Hepatocyte (in vitro differentiated cells): ENCODE results near the gene GALNT18. TPM values are rescaled to one million over a fixed set of nuclear protein-coding genes. Genes with fewer than 3 reads are reported as not detected.

Experiments used
- DNase-seq: peaks from one replicate; pipeline ENCODE4 v3.0.0-alpha.2; 2016; ENCODE audit warnings: low spot score
- H2AFZ ChIP-seq: fragments of 200-600 bp; sonication (generic); 2 replicates; pipeline ENCODE4 v1.6.0; 2016; ENCODE audit warnings: antibody characterized with exemption, mild to moderate bottlenecking
- H3K27ac ChIP-seq: fragments of 200-600 bp; sonication (generic); 2 replicates; pipeline ENCODE4 v1.5.1; 2016; ENCODE audit warnings: mild to moderate bottlenecking
- H3K27me3 ChIP-seq: fragments of 200-600 bp; sonication (generic); 2 replicates; pipeline ENCODE4 v1.6.1; 2016
- H3K36me3 ChIP-seq: fragments of 200-600 bp; sonication (generic); replicated peaks from 2 replicates; pipeline ENCODE4 v1.5.1; 2016; ENCODE audit warnings: low read depth; ENCODE audit not compliant: insufficient read depth
- H3K4me1 ChIP-seq: fragments of 200-600 bp; sonication (generic); 2 replicates; pipeline ENCODE4 v1.5.1; 2016; ENCODE audit warnings: mild to moderate bottlenecking, moderate library complexity; ENCODE audit not compliant: insufficient read depth
- H3K4me2 ChIP-seq: fragments of 200-600 bp; sonication (generic); 2 replicates; pipeline ENCODE4 v1.6.0; 2016
- H3K4me3 ChIP-seq: fragments of 200-600 bp; sonication (generic); 2 replicates; pipeline ENCODE4 v1.5.1; 2016; ENCODE audit warnings: mild to moderate bottlenecking
- H3K79me2 ChIP-seq: fragments of 200-600 bp; sonication (generic); 2 replicates; pipeline ENCODE4 v1.6.0; 2017; ENCODE audit warnings: mild to moderate bottlenecking
- H3K9me2 ChIP-seq: fragments of 200-600 bp; sonication (generic); replicated peaks from 2 replicates; pipeline ENCODE4 v1.6.0; 2017; ENCODE audit warnings: mild to moderate bottlenecking; ENCODE audit not compliant: insufficient read depth
- H3K9me3 ChIP-seq: fragments of 200-600 bp; sonication (generic); 2 replicates; pipeline ENCODE4 v1.5.1; 2016; ENCODE audit warnings: low read depth, mild to moderate bottlenecking
- H4K20me1 ChIP-seq: fragments of 200-600 bp; sonication (generic); 2 replicates; pipeline ENCODE4 v1.6.0; 2016; ENCODE audit warnings: mild to moderate bottlenecking; ENCODE audit not compliant: insufficient read depth, poor library complexity, severe bottlenecking
- EZH2 ChIP-seq: fragments of 200-600 bp; sonication (generic); IDR thresholded peaks from 2 replicates; pipeline ENCODE4 v1.6.1; 2016; ENCODE audit warnings: antibody characterized with exemption, mild to moderate bottlenecking, borderline replicate concordance
- EZH2phosphoT487 ChIP-seq: fragments of 200-600 bp; sonication (generic); IDR thresholded peaks from one replicate; pipeline ENCODE4 v1.6.1; 2018; ENCODE audit warnings: antibody characterized with exemption, mild to moderate bottlenecking, low read depth, moderate library complexity; ENCODE audit not compliant: unreplicated experiment, severe bottlenecking
- WGBS: methylation state at CpG from one replicate; pipeline ENCODE4 v1.1.6; 2016; ENCODE audit warnings: low lambda C conversion rate; ENCODE audit errors: missing lambda C conversion rate; 5-methylcytosine and 5-hydroxymethylcytosine counted together
- polyA plus RNA-seq: library from polyadenylated mRNA; unstranded; fragments of >200 nt; fragmentation: Nextera tagmentation; extraction: Ambion mirVana; gene quantifications from 2 replicates; pipeline ENCODE4 v1.2.1, GENCODE V29; 2016
- total RNA-seq: library from RNA; depleted of rRNA; stranded (reverse); fragments of >200 nt; gene quantifications from 2 replicates; pipeline ENCODE4 v1.2.3, GENCODE V29; 2014
- TF ChIP-seq, protein P1 (sequence below): fragments of 200-600 bp; sonication (generic); IDR thresholded peaks from 2 replicates; pipeline ENCODE4 v1.5.1; 2016; ENCODE audit warnings: antibody characterized with exemption, mild to moderate bottlenecking; ENCODE audit not compliant: poor library complexity

GALNT18 gene
- total and polyA plus RNA-seq, 2 experiments from 2014 or later = 11.6 to 22.4 TPM

DNA sequence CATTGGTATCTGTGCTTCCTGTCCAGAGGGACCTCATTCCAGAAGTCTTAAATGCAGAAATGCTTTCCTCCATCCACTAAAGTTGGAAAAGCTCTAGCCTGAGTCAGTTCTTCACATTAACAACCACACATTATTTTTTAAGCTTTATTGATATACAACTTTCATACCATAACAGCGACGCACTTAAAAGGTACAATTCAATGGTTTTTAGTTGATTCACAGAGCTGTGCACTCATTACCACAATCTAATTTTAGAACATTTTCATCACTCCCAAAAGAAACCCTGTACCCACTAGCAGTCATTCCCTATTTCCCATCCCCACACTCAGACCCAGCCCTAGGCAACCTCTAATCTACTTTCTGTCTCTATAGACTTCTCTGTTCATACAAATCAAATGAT lies 27.6 kb downstream of the GALNT18 start:
- Histone ChIP-seq H3K9me3 (no peaks in the 10 kb centered on the region), H3K79me2 (no peaks in the 10 kb centered on the region), H3K27ac (no peak overlapping the region), H3K27me3 (no peaks in the 10 kb centered on the region), H3K4me2 (no peak overlapping the region), H3K4me1 (no peaks in the 10 kb centered on the region), H4K20me1 (no peaks in the 10 kb centered on the region), H2AFZ (no peak overlapping the region), H3K9me2 (no peaks in the 10 kb centered on the region), H3K4me3 (no peak overlapping the region), H3K36me3 (no peaks in the 10 kb centered on the region)
- TF ChIP-seq, protein P1, sequence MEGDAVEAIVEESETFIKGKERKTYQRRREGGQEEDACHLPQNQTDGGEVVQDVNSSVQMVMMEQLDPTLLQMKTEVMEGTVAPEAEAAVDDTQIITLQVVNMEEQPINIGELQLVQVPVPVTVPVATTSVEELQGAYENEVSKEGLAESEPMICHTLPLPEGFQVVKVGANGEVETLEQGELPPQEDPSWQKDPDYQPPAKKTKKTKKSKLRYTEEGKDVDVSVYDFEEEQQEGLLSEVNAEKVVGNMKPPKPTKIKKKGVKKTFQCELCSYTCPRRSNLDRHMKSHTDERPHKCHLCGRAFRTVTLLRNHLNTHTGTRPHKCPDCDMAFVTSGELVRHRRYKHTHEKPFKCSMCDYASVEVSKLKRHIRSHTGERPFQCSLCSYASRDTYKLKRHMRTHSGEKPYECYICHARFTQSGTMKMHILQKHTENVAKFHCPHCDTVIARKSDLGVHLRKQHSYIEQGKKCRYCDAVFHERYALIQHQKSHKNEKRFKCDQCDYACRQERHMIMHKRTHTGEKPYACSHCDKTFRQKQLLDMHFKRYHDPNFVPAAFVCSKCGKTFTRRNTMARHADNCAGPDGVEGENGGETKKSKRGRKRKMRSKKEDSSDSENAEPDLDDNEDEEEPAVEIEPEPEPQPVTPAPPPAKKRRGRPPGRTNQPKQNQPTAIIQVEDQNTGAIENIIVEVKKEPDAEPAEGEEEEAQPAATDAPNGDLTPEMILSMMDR = no peak
- no peak for TF ChIP-seq EZH2
- TF ChIP-seq EZH2phosphoT487 = no peak
- WGBS = 94% methylated on average over 2 of the region's 2 CpGs
- DNase-seq = no peak

GRCh38 chr11:11592146-11592684 lies 29.6 kb downstream of the GALNT18 start:
- Histone ChIP-seq H3K27me3 (no peaks in the 10 kb centered on the region), H3K36me3 (no peaks in the 10 kb centered on the region), H4K20me1 (no peaks in the 10 kb centered on the region), H3K4me2 (no peak overlapping the region), H3K9me2 (no peaks in the 10 kb centered on the region), H3K79me2 (no peaks in the 10 kb centered on the region), H3K9me3 (no peaks in the 10 kb centered on the region), H2AFZ (no peak overlapping the region), H3K27ac (no peak overlapping the region), H3K4me1 (no peaks in the 10 kb centered on the region), H3K4me3 (no peak overlapping the region)
- no peak for DNase-seq
- 87% methylated on average over 8 of the region's 8 CpGs for WGBS
- TF ChIP-seq EZH2 (no peak), EZH2phosphoT487 (no peak)
- TF ChIP-seq, protein P1 = no peak

DNA sequence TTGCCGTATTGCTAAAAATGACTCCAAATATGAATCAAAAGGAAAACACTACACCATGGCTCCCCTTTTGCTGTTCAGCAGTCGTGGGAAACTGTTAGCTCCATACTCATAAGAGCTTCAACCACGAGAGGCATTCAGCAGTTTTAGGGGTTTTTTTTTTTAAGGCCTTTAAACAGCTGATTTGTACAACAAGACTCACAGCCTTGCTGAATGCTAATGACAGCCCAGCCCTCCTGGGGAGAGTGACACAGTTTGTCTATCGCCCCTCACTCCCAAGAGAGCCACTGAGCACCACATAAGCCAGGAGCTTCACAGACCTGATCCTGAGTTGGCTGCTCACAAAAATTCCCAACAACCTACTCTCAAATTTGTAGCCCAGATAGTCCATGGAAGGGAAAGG lies 32.4 kb downstream of the GALNT18 start:
- no peak overlapping the region for H3K4me2 ChIP-seq
- H3K9me3 ChIP-seq = no peaks in the 10 kb centered on the region
- TF ChIP-seq EZH2 (no peak), EZH2phosphoT487 (no peak)
- TF ChIP-seq, protein P1 = no peak
- WGBS = 72% methylated on average over 4 of the region's 4 CpGs
- H3K27ac ChIP-seq = no peak overlapping the region
- H3K36me3 ChIP-seq = no peaks in the 10 kb centered on the region
- H4K20me1 ChIP-seq = no peaks in the 10 kb centered on the region
- no peaks in the 10 kb centered on the region for H3K4me1 ChIP-seq
- H3K79me2 ChIP-seq = no peaks in the 10 kb centered on the region
- H2AFZ ChIP-seq = no peak overlapping the region
- H3K27me3 ChIP-seq = no peaks in the 10 kb centered on the region
- no peak overlapping the region for H3K4me3 ChIP-seq
- H3K9me2 ChIP-seq = no peaks in the 10 kb centered on the region
- DNase-seq = no peak
